BJ (cell line): ENCODE measurements around the gene MRPL34. TPM values are rescaled to one million over a fixed set of nuclear protein-coding genes. Genes with fewer than 3 reads are reported as not detected.
A peak's percentile ranks its signal among the peaks of the same experiment; 100 is the strongest.

Experiments
- CTCF ChIA-PET: fragments of 350-600 bp; formaldehyde crosslinking; extraction: SDS; loops from one replicate; lab custom pipeline; 2021; ENCODE audit warnings: antibody characterized with exemption, inconsistent platforms; lab: Yijun Ruan, JAX
- POLR2A ChIA-PET: fragments of 300-600 bp; sonication (Branson Sonifier 250); formaldehyde crosslinking; extraction: SDS; loops from one replicate; lab custom pipeline; 2021; ENCODE audit warnings: antibody characterized with exemption; lab: Charles Lee
- DNase-seq: peaks from one replicate; pipeline ENCODE4 v3.0.0-alpha.2; 2011; ENCODE audit warnings: low read depth
- H3K27me3 ChIP-seq: 2 replicates; pipeline ENCODE4 v1.6.0; 2011; ENCODE audit warnings: low read length; ENCODE audit not compliant: control insufficient read depth, insufficient read depth
- H3K36me3 ChIP-seq: 2 replicates; pipeline ENCODE4 v1.5.1; 2011; ENCODE audit warnings: low read length; ENCODE audit not compliant: control insufficient read depth, insufficient read depth
- H3K4me3 ChIP-seq: 2 replicates; pipeline ENCODE4 v1.5.1; 2011; ENCODE audit warnings: low read depth, mild to moderate bottlenecking, control low read depth, low read length
- polyA minus RNA-seq: library from RNA; depleted of rRNA, polyadenylated mRNA; stranded (reverse); fragments of >200 nt; gene quantifications from 2 replicates; pipeline ENCODE4 v1.2.3, GENCODE V29; 2011; rRNA and poly(A)+ RNA removed
- polyA plus RNA-seq: library from polyadenylated mRNA; depleted of rRNA; stranded (reverse); fragments of >200 nt; gene quantifications from 2 replicates; pipeline ENCODE4 v1.2.3, GENCODE V29; 2011; rRNA removed
- TF ChIP-seq, protein P1 (sequence below): IDR thresholded peaks from 2 replicates; pipeline ENCODE4 v1.5.1; 2011; ENCODE audit warnings: low read depth, mild to moderate bottlenecking, control low read depth, inconsistent platforms, low read length, moderate library complexity; ENCODE audit not compliant: insufficient read depth

MRPL34 gene
- polyA plus RNA-seq (19.9 and 26.3 TPM in 2 replicates), polyA minus RNA-seq (4.7 and 4.9 TPM in 2 replicates)

DNA sequence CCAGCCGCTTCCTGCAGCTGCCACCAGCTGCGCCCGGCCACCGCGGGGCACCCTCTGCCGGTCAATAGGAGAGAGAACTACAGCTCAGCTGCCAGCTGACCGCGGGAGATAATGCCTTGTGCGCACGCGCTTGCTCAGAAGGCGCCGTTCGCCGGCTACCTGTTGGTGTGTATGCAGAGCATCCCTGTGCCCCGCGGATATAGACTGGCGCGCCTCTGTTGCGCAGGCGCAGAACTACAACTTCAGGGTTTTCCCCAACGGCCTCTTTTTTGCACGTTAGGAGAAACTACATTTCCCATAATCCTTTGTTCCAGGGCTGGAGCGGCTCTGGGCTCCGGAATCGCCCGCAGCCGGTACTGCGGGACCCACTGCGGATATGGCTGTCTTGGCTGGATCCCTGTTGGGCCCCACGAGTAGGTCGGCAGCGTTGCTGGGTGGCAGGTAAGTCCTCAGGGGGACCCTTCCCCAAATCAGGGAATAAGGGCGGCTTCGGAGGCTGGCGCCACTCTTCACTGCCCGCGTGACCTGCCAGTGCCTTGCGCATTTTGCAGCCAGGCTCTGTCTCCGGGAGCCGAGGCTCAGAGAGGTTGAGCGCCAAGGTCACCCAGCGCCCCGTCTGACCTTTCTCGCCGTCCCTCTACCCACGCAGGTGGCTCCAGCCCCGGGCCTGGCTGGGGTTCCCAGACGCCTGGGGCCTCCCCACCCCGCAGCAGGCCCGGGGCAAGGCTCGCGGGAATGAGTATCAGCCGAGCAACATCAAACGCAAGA, at the start of gene MRPL34:
Gene MRPL34, plus strand, starts transcription at position 356 of the 768 bp plus-strand sequence. Its CDS starts 21 bp downstream, at position 377.
- ChIA-PET CTCF (interaction anchor here (0.6 to 5.0 kb wide), 11 partner anchors 11 to 112 kb away, joined by 3 to 52 read pairs (median 3); partner anchors contain the start of gene BABAM1), POLR2A (interaction anchor here (0.6 to 0.7 kb wide), 3 partner anchors 39 to 1574 kb away, joined by 3 to 4 read pairs (median 3); no protein-coding TSS in a partner anchor)
- peak within 1 kb of the TSS; percentile 79 for H3K4me3 ChIP-seq
- H3K27me3 ChIP-seq: no peaks in the 10 kb centered on the region
- DNase-seq: peak; percentile 94
- TF ChIP-seq, protein P1, sequence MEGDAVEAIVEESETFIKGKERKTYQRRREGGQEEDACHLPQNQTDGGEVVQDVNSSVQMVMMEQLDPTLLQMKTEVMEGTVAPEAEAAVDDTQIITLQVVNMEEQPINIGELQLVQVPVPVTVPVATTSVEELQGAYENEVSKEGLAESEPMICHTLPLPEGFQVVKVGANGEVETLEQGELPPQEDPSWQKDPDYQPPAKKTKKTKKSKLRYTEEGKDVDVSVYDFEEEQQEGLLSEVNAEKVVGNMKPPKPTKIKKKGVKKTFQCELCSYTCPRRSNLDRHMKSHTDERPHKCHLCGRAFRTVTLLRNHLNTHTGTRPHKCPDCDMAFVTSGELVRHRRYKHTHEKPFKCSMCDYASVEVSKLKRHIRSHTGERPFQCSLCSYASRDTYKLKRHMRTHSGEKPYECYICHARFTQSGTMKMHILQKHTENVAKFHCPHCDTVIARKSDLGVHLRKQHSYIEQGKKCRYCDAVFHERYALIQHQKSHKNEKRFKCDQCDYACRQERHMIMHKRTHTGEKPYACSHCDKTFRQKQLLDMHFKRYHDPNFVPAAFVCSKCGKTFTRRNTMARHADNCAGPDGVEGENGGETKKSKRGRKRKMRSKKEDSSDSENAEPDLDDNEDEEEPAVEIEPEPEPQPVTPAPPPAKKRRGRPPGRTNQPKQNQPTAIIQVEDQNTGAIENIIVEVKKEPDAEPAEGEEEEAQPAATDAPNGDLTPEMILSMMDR: peak; percentile 92
- no peaks in the 10 kb centered on the region; the same call in 1 of the 2 replicates for H3K36me3 ChIP-seq

DNA sequence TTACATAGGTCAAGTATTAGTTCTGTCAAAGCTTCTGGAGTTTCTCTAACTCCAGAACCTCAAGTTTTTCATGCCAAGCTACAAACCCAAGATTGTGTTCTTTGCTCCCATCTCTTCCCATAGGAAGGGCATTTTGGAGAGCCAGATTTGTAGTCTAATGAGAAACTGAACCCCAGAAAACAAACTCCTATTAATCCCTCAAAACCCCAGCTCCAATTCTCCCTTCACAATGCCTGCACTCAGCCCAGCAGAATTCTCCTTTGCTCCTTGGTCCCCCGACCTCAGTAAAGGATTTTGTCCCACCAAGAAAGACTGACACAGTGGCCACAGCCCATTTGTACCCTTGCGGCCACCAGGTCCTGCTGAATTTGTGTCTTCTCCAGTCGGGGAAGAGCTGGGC, 49.5 kb upstream of the MRPL34 start:
- ChIA-PET CTCF (interaction anchor here (1.8 kb wide), 1 partner anchor 9 kb away, joined by 5 read pairs; the partner anchor contains the start of gene USHBP1), POLR2A (no interaction called here)
- DNase-seq: no peak
- TF ChIP-seq, protein P1: no peak
- H3K4me3 ChIP-seq: no peak overlapping the region
- H3K27me3 ChIP-seq: no peaks in the 10 kb centered on the region; the same call in 1 of the 2 replicates
- H3K36me3 ChIP-seq: no peaks in the 10 kb centered on the region

DNA sequence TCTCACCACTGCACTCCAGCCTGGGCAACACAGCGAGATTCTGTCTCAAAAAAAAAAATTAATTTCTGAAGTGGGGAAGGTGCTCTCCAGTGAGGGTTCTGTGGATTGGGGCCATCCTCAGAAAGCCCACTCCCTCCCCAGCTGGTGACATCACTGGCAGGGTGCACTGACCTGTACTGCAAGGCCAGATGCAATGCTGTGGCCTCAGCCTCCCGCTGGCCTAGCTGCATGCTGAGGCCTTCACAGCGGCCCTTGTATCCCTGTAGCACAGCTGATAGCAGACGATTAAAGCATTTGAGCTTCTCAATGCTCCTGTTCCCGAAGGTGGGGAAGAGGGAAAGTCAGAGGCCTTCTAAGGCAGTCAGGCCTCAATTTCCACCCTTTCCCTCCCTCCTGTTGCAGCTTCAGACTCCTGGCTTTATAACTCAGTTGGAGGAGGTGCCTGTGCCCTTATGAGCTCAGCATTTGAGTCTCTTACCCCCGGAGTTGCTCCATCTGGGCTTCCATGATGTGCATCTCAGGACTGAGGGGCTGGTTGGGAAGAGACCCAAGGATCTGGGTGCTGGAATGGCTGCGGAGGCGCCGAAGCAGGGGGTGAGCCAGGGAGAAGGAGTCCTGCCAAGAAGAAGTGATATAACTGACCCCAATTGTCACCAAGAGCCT, 46.4 kb upstream of the MRPL34 start:
- CTCF ChIA-PET: interaction anchor here (0.8 to 2.2 kb wide), 8 partner anchors 10 to 205 kb away, joined by 3 to 18 read pairs (median 3); partner anchors contain the start of genes ABHD8 and ANKLE1
- TF ChIP-seq, protein P1: no peak
- Histone ChIP-seq H3K36me3 (no peaks in the 10 kb centered on the region), H3K27me3 (no peaks in the 10 kb centered on the region; the same call in 1 of the 2 replicates), H3K4me3 (no peak overlapping the region)
- DNase-seq: no peak
- POLR2A ChIA-PET: interaction anchor here (0.6 kb wide), 1 partner anchor 185 kb away, joined by 12 read pairs; no protein-coding TSS in a partner anchor

DNA sequence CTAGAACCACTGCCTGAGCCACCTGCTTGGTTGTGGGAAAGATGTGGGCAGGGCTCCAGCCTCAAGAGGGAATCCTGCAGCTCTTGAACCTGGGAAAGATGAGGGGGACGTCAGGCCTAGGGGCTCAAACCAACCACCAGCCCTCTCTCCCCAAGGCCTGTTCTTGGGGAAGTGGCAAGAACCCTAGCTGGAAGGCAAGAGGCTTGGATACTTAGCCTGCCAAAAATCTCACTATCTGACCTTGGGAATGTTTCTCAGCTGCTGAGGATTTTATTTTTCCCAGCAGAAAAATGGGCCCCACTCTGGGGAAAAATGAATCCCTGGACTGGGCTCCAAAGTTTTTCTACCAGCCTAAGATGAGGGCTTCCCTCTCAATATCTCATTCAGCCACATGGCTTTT, 45.7 kb upstream of the MRPL34 start:
- POLR2A ChIA-PET: no interaction called here
- DNase-seq: no peak
- Histone ChIP-seq H3K27me3 (no peaks in the 10 kb centered on the region; the same call in 1 of the 2 replicates), H3K36me3 (no peaks in the 10 kb centered on the region), H3K4me3 (no peak overlapping the region)
- CTCF ChIA-PET: interaction anchor here (0.6 to 2.2 kb wide), 18 partner anchors 8 to 205 kb away, joined by 3 to 18 read pairs (median 3); partner anchors contain the start of genes ANKLE1 and OCEL1
- TF ChIP-seq, protein P1: no peak
